Right atrium auricular region (tissue), 2 donors: Measurements from ENCODE around the gene SLX9. TPM values are rescaled to one million over a fixed set of nuclear protein-coding genes. Genes with fewer than 3 reads are reported as not detected.

Source experiments
- DNase-seq: peaks from one replicate; pipeline ENCODE4 v3.0.0-alpha.2; 2019; ENCODE audit warnings: low spot score
- H3K27ac ChIP-seq, 2 donors: fragments of 200-600 bp; sonication (generic); 1 replicate in 1 of 2; 2 replicates in 1 of 2; pipeline ENCODE4 v1.5.1; 2016 to 2019
- H3K27me3 ChIP-seq, 2 donors: fragments of 200-600 bp; sonication (generic); one replicate each; pipeline versions ENCODE4 v1.5.1 to v1.6.0; 2017 to 2019
- H3K36me3 ChIP-seq: fragments of 200-600 bp; sonication (generic); one replicate; pipeline ENCODE4 v1.5.1; 2016
- H3K4me1 ChIP-seq, 2 donors: fragments of 200-600 bp; sonication (generic); one replicate each; pipeline versions ENCODE4 v1.5.1 to v1.6.0; 2017 to 2019
- H3K4me3 ChIP-seq, 2 donors: fragments of 200-600 bp; sonication (generic); 1 replicate in 1 of 2; 2 replicates in 1 of 2; pipeline ENCODE4 v1.5.1; 2017 to 2019; ENCODE audit warnings: mild to moderate bottlenecking in 1 of 2, moderate library complexity in 1 of 2
- H3K9me3 ChIP-seq, 2 donors: fragments of 200-600 bp; sonication (generic); one replicate each; pipeline ENCODE4 v1.5.1; 2019
- total RNA-seq, 2 donors: library from RNA; depleted of rRNA; stranded (reverse); fragments of >200 nt; gene quantifications; one replicate each; pipeline ENCODE4 v1.1.0, GENCODE V29; 2016
- TF ChIP-seq, protein P1 (sequence below), 2 donors: fragments of 200-600 bp; sonication (generic); IDR thresholded peaks; one replicate each; pipeline ENCODE4 v1.5.1; 2019; ENCODE audit warnings: antibody characterized with exemption in 2 of 2

The SLX9 gene, protein sequence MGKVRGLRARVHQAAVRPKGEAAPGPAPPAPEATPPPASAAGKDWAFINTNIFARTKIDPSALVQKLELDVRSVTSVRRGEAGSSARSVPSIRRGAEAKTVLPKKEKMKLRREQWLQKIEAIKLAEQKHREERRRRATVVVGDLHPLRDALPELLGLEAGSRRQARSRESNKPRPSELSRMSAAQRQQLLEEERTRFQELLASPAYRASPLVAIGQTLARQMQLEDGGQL
- 10 to 100 TPM; 15.9 to 18.8 TPM for total RNA-seq

DNA sequence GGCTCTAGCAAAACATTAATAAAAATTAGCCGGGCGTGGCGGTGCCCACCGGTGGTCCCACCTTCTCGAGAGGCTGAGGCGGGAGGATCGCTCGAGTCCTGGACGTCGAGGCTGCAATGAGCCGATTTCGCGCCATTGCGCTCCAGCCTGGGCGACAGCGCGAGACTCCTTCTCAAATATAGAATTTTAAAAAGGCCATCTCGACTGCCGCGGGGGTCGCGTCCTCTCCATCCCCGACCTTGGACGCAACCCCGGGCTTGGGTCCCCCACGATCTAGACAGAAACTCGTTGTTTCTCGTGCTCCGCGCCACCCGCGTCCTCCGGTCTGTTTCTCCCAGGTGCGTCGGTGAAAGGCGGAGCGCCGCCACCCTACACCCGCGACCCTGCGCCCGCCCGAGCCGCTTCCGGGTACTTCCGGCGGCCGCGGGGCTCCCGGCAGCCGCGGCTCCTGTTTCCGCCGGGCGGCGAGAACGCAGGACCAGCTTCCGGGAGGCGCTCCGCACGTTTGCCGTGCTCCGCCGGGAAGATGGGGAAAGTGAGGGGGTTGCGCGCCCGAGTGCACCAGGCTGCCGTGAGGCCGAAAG is at the start of gene SLX9:
Gene SLX9, plus strand, starts transcription at position 498 of the 584 bp plus-strand sequence. Its CDS starts 29 bp downstream, at position 527.
- Histone ChIP-seq H3K36me3 (peaks cover 11% of the 10 kb centered on the region), H3K9me3 (no peaks in the 10 kb centered on the region), H3K4me3 (peak within 1 kb of the TSS; percentile 69 to 75), H3K4me1 (peaks cover 0 to 25% of the 10 kb centered on the region in 2 donors), H3K27ac (peak within 1 kb of the TSS; percentile 70 to 80), H3K27me3 (no peaks in the 10 kb centered on the region)
- no peak for DNase-seq
- TF ChIP-seq, protein P1, sequence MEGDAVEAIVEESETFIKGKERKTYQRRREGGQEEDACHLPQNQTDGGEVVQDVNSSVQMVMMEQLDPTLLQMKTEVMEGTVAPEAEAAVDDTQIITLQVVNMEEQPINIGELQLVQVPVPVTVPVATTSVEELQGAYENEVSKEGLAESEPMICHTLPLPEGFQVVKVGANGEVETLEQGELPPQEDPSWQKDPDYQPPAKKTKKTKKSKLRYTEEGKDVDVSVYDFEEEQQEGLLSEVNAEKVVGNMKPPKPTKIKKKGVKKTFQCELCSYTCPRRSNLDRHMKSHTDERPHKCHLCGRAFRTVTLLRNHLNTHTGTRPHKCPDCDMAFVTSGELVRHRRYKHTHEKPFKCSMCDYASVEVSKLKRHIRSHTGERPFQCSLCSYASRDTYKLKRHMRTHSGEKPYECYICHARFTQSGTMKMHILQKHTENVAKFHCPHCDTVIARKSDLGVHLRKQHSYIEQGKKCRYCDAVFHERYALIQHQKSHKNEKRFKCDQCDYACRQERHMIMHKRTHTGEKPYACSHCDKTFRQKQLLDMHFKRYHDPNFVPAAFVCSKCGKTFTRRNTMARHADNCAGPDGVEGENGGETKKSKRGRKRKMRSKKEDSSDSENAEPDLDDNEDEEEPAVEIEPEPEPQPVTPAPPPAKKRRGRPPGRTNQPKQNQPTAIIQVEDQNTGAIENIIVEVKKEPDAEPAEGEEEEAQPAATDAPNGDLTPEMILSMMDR (IDR thresholded peaks at IDR 0.05), result peak in 1 of 2 donors; percentile 37

DNA sequence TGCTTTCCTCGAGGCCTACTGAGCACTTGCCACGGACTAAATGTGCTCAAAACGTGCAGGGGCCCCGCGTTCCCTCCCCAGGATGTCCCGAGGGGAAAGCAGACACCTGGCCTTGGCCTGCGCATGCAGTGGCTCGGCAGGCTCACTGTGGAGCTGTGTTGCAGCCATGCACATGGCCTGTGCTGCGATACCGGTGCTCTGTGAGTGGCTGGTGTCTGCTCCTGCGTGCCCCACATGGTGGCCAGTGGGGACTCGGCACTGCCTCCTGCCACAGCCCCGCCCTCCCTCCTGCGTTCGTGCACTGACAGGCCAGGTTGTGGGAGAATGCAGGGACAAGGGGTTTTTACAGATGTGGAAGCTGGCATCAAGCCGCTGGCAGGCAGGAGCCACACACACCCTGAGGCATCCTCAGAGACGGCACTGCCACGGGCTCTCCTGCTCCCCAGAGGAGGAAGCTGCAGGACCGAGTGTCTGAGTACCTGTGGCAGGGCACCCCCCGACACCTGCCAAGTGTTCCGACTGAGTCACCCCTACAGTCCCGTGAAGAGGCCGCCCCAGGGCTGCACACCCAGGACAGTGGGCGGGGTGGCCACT is 49.4 kb upstream of the SLX9 start:
- Histone ChIP-seq H3K9me3 (no peaks in the 10 kb centered on the region), H3K4me1 (no peaks in the 10 kb centered on the region), H3K27ac (no peak overlapping the region), H3K4me3 (no peak overlapping the region), H3K27me3 (no peaks in the 10 kb centered on the region), H3K36me3 (no peaks in the 10 kb centered on the region)
- no peak for DNase-seq
- TF ChIP-seq, protein P1 (IDR thresholded peaks at IDR 0.05), result no peak

DNA sequence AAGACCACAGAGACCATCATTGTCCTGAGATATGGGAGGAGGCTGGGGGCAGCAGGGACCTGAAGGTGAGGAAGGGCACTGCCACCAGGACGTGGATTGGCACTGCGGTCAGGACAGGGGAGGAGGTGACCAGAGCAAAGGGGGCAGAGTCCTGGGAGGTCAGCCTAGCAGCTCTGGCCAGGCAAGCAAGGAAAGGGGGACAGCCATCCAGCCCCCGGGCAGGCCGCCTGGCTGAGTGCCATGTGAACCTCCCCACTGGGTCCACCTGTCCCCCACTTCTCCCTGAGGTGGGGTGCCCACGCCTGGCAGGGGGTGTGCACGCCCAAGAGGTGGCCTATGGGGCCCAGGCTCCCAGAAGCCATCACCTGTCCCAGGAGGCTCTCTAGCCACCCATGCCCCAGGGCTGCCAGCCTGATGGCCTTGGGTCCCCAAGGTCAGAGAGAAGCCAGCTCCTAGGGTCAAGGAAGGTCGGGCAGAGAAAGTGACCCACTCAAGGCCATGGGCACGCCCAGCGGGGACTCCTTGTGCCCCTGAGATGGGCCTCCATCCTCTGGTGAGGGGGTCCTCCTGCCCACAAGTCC is 48.8 kb upstream of the SLX9 start:
- Histone ChIP-seq H3K27ac (no peak overlapping the region), H3K36me3 (no peaks in the 10 kb centered on the region), H3K9me3 (no peaks in the 10 kb centered on the region), H3K27me3 (no peaks in the 10 kb centered on the region), H3K4me1 (no peaks in the 10 kb centered on the region), H3K4me3 (no peak overlapping the region)
- no peak for DNase-seq
- TF ChIP-seq, protein P1 (IDR thresholded peaks at IDR 0.05), result no peak

DNA sequence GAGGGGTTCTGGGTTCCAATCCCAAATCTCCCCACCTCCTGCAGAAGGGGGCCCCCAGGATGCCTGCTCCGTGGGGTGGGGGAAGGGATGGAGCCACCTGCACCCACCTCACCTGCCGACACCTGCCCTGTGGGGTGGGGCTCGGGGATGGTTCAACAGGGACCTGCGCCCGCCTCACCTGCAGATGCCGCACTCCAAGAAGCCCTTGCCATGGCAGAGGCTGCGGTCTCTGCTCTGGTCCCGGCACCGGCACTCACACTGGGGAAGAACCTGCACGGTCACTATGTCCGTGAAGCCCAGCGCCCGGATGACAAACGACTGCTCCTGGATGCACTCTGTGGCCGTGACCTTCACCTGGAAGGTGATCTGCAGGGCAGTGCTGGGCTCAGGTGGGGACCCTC is 48.2 kb upstream of the SLX9 start:
- Histone ChIP-seq H3K27ac (no peak overlapping the region), H3K27me3 (no peaks in the 10 kb centered on the region), H3K4me3 (no peak overlapping the region), H3K4me1 (no peaks in the 10 kb centered on the region), H3K36me3 (no peaks in the 10 kb centered on the region), H3K9me3 (no peaks in the 10 kb centered on the region)
- TF ChIP-seq, protein P1 (IDR thresholded peaks at IDR 0.05), result no peak
- DNase-seq, result no peak

DNA sequence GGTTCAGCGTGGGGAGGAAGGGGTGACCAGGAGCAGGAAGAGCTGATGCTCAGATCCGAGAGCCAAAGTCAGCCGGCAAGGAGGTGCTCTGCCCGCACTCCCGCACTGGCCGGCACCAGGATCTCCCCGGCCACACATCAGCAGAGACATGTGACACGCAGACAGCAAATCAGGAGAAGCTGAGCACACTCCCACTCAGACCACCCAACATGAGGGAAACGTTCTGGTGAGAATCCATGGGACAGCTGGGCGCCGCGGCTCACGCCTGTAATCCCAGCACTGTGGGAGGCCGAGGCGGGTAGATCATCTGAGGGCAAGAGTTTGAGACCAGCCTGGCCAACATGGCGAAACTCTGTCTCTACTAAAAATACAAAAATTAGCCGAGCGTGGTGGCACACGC is 47.7 kb upstream of the SLX9 start:
- Histone ChIP-seq H3K9me3 (no peaks in the 10 kb centered on the region), H3K36me3 (no peaks in the 10 kb centered on the region), H3K27ac (no peak overlapping the region), H3K4me1 (no peaks in the 10 kb centered on the region), H3K4me3 (no peak overlapping the region), H3K27me3 (no peaks in the 10 kb centered on the region)
- TF ChIP-seq, protein P1 (IDR thresholded peaks at IDR 0.05), result no peak
- no peak for DNase-seq
